Dermis microvascular lymphatic vessel endothelial cell (primary cell): ENCODE results near the gene GCC1. TPM values are rescaled to one million over a fixed set of nuclear protein-coding genes. Genes with fewer than 3 reads are reported as not detected.
A peak's percentile ranks its signal among the peaks of the same experiment; 100 is the strongest.

Experiments used
- DNase-seq, 2 donors: peaks; one replicate each; pipeline versions ENCODE4 v3.0.0 to v3.0.0-alpha.2; 2010; ENCODE audit warnings: low read depth in 2 of 2
- total RNA-seq: library from RNA; depleted of rRNA; stranded (reverse); fragments of >200 nt; gene quantifications from 2 replicates; pipeline ENCODE4 v1.2.1, GENCODE V29; 2014

The GCC1 gene, protein sequence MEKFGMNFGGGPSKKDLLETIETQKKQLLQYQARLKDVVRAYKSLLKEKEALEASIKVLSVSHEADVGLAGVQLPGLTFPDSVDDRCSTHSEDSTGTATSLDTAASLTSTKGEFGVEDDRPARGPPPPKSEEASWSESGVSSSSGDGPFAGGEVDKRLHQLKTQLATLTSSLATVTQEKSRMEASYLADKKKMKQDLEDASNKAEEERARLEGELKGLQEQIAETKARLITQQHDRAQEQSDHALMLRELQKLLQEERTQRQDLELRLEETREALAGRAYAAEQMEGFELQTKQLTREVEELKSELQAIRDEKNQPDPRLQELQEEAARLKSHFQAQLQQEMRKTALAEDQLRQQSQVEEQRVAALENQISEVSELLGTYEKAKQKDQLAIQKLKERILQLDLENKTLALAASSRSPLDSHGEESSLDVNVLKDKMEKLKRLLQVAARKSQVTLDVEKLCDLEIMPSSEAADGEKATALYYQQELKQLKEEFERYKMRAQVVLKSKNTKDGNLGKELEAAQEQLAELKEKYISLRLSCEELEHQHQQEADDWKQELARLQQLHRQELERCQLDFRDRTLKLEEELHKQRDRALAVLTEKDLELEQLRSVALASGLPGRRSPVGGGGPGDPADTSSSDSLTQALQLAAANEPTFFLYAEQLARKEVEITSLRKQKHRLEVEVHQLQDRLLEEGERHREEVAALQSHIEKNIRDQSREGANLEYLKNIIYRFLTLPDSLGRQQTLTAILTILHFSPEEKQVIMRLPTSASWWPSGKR
- 15.5 and 18.5 TPM in 2 replicates for total RNA-seq

DNA sequence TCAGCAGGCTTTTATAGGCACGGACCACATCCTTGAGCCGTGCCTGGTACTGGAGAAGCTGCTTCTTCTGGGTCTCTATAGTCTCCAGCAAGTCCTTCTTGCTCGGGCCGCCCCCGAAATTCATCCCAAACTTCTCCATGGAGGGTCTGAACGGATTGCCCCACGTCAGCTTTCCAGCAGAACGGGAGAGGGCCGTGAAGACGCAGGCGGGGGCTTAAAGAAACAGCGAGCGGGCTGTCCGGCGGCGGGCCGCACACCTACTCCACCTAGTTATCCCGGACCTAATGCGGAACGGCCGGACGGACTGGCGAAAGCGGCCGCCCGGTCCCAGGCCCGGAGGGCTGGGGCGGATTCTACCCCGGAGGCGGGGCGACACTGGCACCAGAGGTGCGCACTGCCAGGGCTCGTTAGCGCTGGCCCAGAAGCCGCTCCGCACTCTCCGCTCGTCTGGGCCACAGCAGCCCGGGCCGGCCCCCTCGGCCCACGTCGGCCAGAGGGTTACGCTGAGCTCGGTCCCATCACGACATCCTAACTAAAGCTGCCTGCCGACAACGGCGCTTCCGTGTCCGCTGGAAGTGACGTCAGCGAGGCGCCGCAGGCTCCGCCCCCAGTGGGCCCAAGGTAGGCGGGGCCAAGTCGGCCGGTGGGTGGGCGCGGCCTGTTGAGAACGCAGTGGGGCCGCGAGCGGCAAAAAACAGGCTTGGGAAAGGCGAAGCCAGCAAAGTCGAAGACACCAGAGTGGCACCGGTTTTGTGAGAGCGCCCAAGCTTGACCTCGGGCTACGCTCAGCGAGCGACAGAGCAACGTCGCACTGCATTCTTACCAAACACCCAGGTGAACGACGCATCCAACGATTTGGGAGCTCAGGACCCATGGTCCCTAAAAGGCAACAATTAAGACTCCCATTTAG is at the start of gene GCC1:
Gene GCC1 (minus strand): TSS at position 553 of the 910 bp plus-strand sequence. CDS start 414 bp downstream, at position 139.
- DNase-seq: peak; percentile 80 to 92

DNA sequence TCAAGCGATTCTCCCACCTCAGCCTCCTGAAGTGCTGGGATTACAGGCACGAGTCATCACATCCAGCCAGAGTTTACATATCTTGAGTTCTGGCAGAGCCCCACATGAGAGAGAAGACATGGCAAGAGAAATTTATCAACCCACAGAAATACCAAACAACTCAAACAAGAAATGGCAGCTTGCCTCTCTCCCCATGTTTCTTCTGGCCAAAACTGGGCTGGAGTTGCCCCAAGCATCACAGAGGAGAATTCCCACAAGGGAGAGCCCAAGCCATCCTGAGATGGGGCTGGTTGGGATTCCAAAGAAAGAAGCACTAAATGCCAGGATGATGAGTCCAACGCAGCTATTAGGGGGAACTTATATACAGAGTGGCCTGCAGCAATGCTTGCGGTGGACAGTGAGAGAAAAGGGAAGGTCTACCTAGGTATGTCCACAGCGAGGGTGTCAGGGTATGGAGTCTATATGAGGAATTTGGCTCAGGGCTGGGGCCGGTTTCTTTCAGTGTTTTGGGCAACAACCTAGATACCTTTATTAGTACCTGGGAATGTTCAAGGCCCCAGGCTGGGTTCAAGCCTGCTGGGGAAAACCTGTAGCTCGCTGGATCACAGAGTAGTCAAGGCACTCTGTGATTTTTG is 47.0 kb upstream of the GCC1 start:
- DNase-seq: no peak

- peak in 1 of 2 donors; percentile 21 for DNase-seq
These were observed 44.0 kb upstream of the GCC1 start for GRCh38 chr7:127629268-127629854.

- DNase-seq: no peak
These were observed 43.0 kb upstream of the GCC1 start for GRCh38 chr7:127628445-127628844.

DNA sequence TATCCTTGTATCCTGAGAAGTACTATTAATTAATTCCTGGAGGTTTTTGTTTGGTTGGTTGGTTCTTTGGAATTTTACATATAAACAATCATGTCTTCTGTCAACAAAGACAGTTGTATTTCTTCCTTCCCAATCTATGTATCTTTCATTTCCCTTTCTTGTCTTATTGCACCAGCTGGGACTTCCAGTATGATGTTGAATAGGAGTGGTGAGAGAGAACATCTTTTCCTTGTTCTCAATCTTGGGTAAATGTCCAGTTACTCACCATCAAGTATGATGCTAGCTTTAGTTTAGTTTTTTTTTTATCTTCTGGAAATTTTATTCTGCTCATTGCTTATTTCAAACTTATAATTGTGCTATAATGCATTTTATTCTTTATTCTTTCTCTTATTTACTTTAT is 39.9 kb upstream of the GCC1 start:
- no peak for DNase-seq

DNA sequence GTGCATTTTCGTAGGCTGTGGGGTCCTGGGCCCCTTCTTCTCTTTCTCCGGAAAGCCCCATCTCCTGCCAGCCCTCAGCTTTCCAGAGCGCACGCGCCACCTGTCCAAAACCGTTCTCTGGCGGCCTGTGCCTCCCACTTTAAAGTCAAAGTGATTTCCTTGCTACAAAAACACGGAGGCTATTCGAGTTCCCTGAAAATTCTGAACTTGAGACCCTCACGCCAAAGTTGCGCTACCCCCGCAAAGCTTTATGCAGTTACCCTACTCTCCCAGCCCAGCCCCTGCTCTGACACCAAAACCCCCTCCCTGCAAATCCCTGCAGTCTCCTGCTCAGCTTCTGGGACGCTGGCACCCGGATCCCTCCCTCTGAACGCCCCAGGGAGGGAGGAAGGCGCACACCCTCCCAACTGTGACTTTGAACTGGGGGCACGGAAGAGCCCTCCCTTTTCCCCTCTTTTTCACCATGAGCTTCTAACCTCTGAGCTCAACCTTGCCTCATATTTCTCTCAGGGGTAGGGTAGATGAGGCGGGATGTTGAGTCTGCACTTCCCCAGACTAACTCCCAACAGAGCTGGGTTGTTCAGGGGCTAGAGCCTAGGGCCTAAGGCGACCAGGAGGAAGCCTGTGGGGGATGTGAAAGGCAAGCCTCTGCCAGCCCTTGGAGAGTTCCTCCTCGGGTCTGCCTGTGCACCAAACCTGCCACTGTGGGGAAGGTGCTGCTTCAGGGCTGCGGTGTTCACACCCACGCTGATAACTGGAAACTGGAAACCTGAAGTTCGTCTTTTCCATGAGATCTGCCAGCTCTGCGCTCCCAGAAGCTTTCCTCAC is 35.2 kb upstream of the GCC1 start:
- no peak for DNase-seq

DNA sequence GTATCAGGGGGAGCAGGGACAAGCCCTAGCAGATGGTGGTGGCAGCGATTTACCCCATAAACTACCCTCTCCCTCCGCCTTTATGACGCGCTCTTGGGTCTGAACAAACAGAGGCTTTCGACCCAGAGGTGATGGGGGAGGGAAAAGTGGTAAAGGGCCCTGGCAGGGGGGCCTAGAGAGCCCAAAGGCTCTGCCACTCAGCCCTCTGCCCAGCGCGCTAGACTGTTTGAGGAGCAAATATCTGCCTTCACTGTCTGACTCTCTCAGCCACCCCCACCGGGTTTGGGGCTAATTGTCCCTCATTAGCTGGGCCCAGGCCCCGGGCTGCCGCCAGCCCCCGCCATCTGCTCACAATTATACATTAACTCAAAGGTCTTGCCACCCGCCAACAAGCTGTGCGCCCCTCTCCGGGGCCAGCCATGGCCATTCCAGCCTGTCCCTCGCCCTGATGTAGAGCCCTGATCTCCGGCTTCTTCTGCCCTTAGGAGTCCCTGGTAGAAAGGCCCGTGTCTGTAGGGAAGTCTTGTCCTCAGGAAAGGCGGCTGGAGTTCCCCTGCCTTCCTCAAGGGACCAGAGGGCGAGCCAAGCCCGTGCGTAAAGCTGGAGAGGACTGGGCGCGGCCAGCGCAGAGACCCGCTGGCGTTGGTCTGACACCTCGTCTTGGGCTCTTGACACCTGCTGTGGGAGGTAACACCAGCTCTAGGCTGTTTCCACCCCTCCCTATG is 34.4 kb upstream of the GCC1 start:
- DNase-seq: no peak

DNA sequence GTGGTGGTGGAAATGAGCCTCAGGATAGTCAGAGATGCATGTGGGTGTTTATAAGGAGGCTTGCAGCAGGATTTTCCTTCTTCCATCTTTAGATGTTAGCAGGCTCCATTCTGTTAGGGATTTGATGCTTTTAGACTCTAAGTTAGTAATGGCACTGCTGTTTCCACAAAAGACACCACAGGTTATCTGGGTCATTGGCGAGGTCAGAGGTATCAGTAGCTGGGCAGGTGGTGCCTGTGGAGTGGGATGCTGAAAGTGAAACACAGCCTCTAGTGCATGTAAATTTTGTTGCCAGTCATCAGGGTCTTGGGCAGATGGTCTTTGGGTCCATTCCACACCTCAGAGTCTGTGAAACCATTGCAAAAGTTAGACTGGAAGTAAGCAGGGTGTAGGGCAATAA is 33.4 kb upstream of the GCC1 start:
- no peak for DNase-seq

GRCh38 chr7:127618042-127618441 is 32.6 kb upstream of the GCC1 start, which contains the start of gene PAX4:
Gene PAX4 (minus strand): TSS chr7:127618142. CDS start chr7:127615928, 2,214 bp downstream.
- no peak for DNase-seq

GRCh38 chr7:127616724-127617123 is 31.3 kb upstream of the GCC1 start:
- no peak for DNase-seq

- DNase-seq: no peak
These were observed 26.9 kb upstream of the GCC1 start for GRCh38 chr7:127612263-127612662.

GRCh38 chr7:127609297-127609696 is 23.9 kb upstream of the GCC1 start:
- no peak for DNase-seq

GRCh38 chr7:127608446-127608845 is 23.1 kb upstream of the GCC1 start:
- DNase-seq: no peak

DNA sequence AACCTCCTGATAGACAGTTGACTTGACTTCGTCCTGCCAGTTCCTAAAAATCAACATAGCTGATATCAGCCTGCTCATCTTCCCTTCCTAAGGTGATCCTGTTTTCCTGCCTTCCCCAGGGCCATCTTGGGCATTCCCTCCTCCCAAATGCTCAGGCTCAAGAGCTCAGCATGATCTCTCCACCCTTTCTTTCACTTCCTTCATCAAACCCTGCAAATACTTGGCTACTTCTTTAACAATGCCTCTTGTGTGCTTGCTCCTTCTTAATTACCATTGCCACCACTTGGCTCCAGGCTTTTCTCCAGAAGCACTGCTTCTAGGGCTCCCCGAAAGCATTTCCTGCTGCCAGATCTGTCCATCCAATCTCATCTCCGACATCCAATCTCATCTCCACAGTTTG is 15.5 kb upstream of the GCC1 start:
- no peak for DNase-seq

- DNase-seq: peak in 1 of 2 donors; percentile 19
These were observed 12.9 kb upstream of the GCC1 start for GRCh38 chr7:127598318-127598717.

GRCh38 chr7:127595737-127596136 is 10.3 kb upstream of the GCC1 start:
- DNase-seq: no peak

GRCh38 chr7:127594490-127594889 is 9.1 kb upstream of the GCC1 start:
- DNase-seq: no peak

DNA sequence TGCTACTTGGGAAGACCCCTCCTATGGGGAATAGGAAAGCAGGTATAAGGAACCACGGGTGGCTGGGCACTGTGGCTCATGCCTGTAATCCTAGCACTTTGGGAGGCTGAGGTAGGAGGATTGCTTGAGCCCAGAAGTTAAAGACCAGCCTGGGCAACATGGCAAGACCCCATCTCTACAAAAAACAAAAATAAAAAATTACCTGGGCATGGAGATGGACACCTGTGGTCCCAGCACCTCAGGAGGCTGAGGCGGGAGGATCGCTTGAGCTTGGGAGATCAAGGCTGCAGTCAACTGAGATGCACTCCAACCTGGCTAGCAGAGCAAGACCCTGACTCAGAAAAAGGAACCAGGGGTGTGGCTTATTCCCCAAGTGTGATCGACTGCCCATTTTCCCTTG is 7.2 kb upstream of the GCC1 start:
- DNase-seq: no peak

DNA sequence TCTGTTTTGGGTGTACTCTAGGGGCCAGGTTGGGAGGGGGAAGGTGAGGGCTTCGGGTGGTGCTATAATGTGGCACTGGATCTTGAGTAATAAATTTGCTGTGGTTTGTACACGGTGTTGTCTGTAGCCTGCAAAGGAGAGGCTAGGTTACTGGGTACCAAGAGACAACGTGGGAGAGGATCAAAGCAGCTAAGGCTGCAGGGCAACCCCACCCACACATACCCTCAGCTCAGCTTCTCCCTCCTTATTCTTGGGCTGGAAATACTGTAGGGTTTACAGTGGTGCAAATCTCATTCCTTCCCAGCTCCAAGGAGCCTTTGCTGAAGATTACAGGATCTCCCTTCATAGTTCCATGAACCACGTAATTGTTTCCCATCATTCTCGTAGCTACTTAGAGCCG is 6.2 kb upstream of the GCC1 start:
- no peak for DNase-seq
